Gastrocnemius medialis (tissue), 4 donors: ENCODE measurements around the gene SLC2A4. TPM values are rescaled to one million over a fixed set of nuclear protein-coding genes. Genes with fewer than 3 reads are reported as not detected.

Experiments used
- ATAC-seq, 2 donors: fragments of 150-250 bp; one replicate each; pipeline ENCODE4 v1.9.1; 2016
- DNase-seq, 2 donors: peaks; one replicate each; pipeline ENCODE4 v3.0.0-alpha.2; 2019
- H3K27ac ChIP-seq, 4 donors: fragments of 200-600 bp; sonication (generic); 1 replicate in 1 of 4; 2 replicates in 3 of 4; pipeline ENCODE4 v1.5.1; 2016 to 2018; ENCODE audit warnings: mild to moderate bottlenecking in 2 of 4, moderate library complexity in 1 of 4
- H3K27me3 ChIP-seq, 3 donors: fragments of 200-600 bp; sonication (generic) in 2 of 3; 1 replicate in 1 of 3; 2 replicates in 2 of 3; pipeline versions ENCODE4 v1.5.1 to v1.6.0; 2016 to 2019; ENCODE audit warnings: mild to moderate bottlenecking in 1 of 3, moderate library complexity in 1 of 3
- H3K36me3 ChIP-seq, 2 donors: fragments of 200-600 bp; sonication (generic) in 1 of 2; one replicate each; pipeline ENCODE4 v1.5.1; 2017 to 2018
- H3K4me1 ChIP-seq, 2 donors: fragments of 200-600 bp; sonication (generic) in 1 of 2; one replicate each; pipeline ENCODE4 v1.5.1; 2016 to 2017; ENCODE audit warnings: mild to moderate bottlenecking in 2 of 2
- H3K4me3 ChIP-seq, 4 donors: fragments of 200-600 bp; sonication (generic) in 3 of 4; 1 replicate in 1 of 4; 2 replicates in 3 of 4; pipeline ENCODE4 v1.5.1; 2016 to 2019; ENCODE audit warnings: mild to moderate bottlenecking in 2 of 4
- H3K9me3 ChIP-seq, 3 donors: fragments of 200-600 bp; sonication (generic) in 2 of 3; 1 replicate in 1 of 3; 2 replicates in 2 of 3; pipeline ENCODE4 v1.5.1; 2016 to 2019
- POLR2A ChIP-seq, 2 donors: fragments of 450-650 bp; IDR thresholded peaks; one replicate each; pipeline ENCODE4 v1.6.1; 2017; ENCODE audit warnings: antibody characterized with exemption in 2 of 2, mild to moderate bottlenecking in 2 of 2, moderate library complexity in 2 of 2
- in situ Hi-C, 4 donors: fragments of 200-750 bp; cut with MboI; loops; one replicate each; pipeline versions ENCODE4 v1.15.0 to v1.8.0; 2017; ENCODE audit warnings: low sequenced_read_pairs in 4 of 4
- intact Hi-C: fragments of 100-400 bp; cut with DNase I; formaldehyde crosslinking; loops from one replicate; pipeline ENCODE4 v1.15.1; 2023; ENCODE audit warnings: low total_unique reads
- total RNA-seq, 4 donors: library from RNA; depleted of rRNA; stranded (reverse); fragments of >200 nt; gene quantifications; one replicate each; pipeline versions ENCODE4 v1.1.0 to v1.2.3, GENCODE V29; 2016
- TF ChIP-seq, protein P1 (sequence below), 5 experiments: fragments of 450-650 bp in 3 of 5; fragments of 200-600 bp in 2 of 5; sonication (generic) in 2 of 5; IDR thresholded peaks in 4 of 5; conservative IDR thresholded peaks in 1 of 5; 1 replicate in 4 of 5; 2 replicates in 1 of 5; pipeline ENCODE4 v1.5.1; 2016 to 2019; ENCODE audit warnings: antibody characterized with exemption in 5 of 5, mild to moderate bottlenecking in 3 of 5, moderate library complexity in 3 of 5

The SLC2A4 gene
- total RNA-seq, 4 donors from 2014 or later: 148 to 310 (median 227) TPM

DNA sequence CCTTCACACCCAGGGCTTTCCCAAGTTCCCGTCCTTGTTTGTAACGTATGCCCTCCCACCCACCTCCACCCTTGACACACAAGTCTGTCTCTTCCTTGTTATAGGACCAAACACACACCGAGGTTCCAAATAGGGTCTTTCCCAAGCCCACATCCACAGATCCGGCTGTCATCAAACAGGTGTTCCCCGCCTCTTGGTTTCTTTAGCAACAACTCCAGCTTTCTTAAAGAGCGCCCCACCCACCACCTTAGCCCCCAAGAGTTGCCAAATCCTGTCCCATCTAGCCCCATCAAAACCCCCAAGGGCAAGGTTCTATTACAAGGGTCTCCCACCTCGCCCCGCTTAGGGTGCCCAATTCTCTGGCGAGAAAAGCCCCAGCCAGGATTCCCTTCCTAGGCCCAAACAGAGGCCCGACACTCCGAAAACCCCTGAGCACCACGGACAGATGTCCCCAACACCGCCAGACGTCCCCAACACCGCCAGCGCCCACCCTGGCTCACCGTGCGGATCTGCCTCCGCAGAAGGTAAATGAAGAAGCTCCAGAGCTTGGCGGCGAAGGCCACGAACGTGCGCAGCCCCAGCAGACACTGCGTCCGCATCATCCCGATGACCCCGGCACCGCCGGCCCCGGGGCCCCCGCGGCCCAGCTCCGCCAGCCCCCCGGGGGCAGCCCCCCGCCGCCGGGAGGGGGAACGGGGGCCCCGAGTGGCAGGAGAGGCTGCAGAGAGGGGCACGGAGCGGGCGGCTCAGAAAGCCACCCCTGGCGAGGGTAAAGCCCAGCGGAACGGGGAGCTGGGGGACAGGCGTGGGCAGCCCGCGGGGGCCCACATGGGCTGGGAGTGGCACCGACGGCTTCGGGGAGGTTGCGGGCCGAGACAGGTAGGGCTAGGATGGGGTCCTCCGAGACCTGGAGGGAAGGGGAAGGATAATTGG is 30.6 kb upstream of the SLC2A4 start:
- DNase-seq (no peak), ATAC-seq (no peak)
- Histone ChIP-seq H3K9me3 (no peaks in the 10 kb centered on the region), H3K36me3 (peaks cover 0 to 28% of the 10 kb centered on the region in 2 donors), H3K27me3 (no peaks in the 10 kb centered on the region), H3K27ac (peak overlapping the region; percentile 98 to 100 (median 98)), H3K4me3 (peak overlapping the region; percentile 69 to 98 (median 81)), H3K4me1 (peaks cover 43 to 44% of the 10 kb centered on the region in 2 donors)
- in situ Hi-C loops (loop anchor here in 1 of 4 donors (10.0 kb wide), 1 partner anchor 54 kb away; the partner anchor contains the start of gene EIF5A), intact Hi-C loops (loop anchor here (5.0 kb wide), 2 partner anchors 321 to 436 kb away; partner anchors contain the start of genes TP53 and WRAP53)
- no peak for TF ChIP-seq POLR2A (IDR thresholded peaks at IDR 0.05)
- TF ChIP-seq, protein P1, sequence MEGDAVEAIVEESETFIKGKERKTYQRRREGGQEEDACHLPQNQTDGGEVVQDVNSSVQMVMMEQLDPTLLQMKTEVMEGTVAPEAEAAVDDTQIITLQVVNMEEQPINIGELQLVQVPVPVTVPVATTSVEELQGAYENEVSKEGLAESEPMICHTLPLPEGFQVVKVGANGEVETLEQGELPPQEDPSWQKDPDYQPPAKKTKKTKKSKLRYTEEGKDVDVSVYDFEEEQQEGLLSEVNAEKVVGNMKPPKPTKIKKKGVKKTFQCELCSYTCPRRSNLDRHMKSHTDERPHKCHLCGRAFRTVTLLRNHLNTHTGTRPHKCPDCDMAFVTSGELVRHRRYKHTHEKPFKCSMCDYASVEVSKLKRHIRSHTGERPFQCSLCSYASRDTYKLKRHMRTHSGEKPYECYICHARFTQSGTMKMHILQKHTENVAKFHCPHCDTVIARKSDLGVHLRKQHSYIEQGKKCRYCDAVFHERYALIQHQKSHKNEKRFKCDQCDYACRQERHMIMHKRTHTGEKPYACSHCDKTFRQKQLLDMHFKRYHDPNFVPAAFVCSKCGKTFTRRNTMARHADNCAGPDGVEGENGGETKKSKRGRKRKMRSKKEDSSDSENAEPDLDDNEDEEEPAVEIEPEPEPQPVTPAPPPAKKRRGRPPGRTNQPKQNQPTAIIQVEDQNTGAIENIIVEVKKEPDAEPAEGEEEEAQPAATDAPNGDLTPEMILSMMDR (IDR thresholded peaks at IDR 0.05 in 4 of 5, conservative IDR thresholded peaks at IDR 0.05 in 1 of 5): no peak

DNA sequence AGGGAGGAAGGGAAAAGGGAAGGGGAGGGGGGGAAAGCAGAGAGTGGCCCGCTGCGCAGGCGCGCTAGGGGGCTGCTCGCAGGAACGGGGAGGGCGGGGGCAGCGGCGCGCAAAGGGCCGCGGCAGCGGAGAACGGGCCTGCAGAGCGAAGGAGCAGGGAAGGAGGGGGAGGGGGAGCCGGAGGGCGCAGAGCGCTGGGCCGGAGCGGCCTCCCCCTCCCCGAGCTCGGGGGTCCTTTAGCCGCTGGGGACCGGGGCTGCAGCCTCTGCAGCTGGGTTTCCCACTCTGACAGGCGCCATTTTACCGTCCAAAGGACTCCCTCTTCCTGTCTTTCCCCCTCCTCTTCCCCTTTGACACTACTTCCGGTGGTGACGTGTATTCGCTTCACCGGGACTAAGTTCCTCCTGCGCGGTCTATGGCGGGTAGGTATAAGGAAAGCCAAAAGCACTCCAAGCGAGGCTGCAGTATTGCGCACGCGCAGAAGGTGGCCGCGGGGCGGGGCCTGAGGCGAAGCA is 29.8 kb upstream of the SLC2A4 start, which contains the start of gene CTDNEP1:
Gene CTDNEP1 (minus strand): TSS at position 74 of the 515 bp plus-strand sequence. CDS start 438 bp downstream, outside the sequence.
- Histone ChIP-seq H3K27me3 (no peaks in the 10 kb centered on the region), H3K4me3 (peak within 1 kb of the TSS; percentile 69 to 98 (median 81)), H3K4me1 (peaks cover 43 to 44% of the 10 kb centered on the region in 2 donors), H3K36me3 (peaks cover 0 to 28% of the 10 kb centered on the region in 2 donors), H3K27ac (peak within 1 kb of the TSS; percentile 98 to 100 (median 98)), H3K9me3 (no peaks in the 10 kb centered on the region)
- intact Hi-C loops (loop anchor here (2.0 to 5.0 kb wide), 4 partner anchors 29 to 436 kb away; partner anchors contain the start of genes EIF5A, SLC2A4, TP53 and WRAP53), in situ Hi-C loops (loop anchor here in 1 of 4 donors (10.0 kb wide), 1 partner anchor 53 kb away; the partner anchor contains the start of gene EIF5A)
- TF ChIP-seq POLR2A (IDR thresholded peaks at IDR 0.05): peak; percentile 73 to 80
- TF ChIP-seq, protein P1 (IDR thresholded peaks at IDR 0.05 in 4 of 5, conservative IDR thresholded peaks at IDR 0.05 in 1 of 5): no peak
- ATAC-seq (peak; percentile 87 to 94), DNase-seq (peak; percentile 98 to 99)

DNA sequence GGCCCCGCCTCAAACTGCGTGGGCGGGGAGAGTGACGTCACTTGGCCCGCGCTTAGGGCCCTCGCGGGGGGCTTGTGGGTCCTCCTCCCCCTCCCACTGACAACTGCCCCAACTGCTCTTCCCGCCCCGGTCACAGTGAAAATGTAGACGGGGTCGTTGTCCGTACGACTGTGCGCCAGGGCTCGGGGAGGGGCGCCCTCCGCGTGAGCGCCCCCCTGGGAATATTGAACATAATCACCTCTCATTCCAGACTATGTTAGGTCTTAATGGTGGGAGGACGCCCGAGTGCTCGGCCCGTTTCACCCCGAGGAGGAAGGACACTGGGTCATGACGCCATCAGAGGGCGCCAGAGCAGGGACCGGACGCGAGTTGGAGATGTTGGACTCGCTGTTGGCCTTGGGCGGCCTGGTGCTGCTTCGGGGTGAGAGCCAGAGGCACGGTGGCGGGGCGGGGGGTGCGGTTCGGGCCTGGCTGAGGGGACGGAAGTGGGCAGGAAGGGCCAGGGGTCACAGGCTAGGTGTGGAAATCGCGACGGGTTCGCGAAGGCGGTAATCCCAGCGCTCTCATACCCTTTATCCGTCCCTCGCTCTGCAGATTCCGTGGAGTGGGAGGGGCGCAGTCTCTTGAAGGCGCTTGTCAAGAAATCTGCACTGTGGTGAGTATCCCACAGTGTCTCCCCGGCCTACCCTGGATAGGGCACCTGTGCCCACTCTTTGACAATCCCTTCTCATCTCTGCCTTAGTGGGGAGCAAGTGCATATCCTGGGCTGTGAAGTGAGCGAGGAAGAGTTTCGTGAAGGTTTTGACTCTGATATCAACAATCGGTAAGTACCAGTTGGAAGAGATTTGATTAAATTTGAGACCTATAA is 29.1 kb upstream of the SLC2A4 start, which contains the start of gene ELP5:
Gene ELP5 (plus strand): TSS at position 40 of the 868 bp plus-strand sequence. CDS start 336 bp downstream, at position 376.
- H3K9me3 ChIP-seq: no peaks in the 10 kb centered on the region
- peak in 1 of 2 donors; percentile 70 for TF ChIP-seq POLR2A (IDR thresholded peaks at IDR 0.05)
- TF ChIP-seq, protein P1 (IDR thresholded peaks at IDR 0.05 in 4 of 5, conservative IDR thresholded peaks at IDR 0.05 in 1 of 5): peak in 3 of 5 experiments; percentile 36 to 54 (median 40)
- peak within 1 kb of the TSS; percentile 69 to 98 (median 81) for H3K4me3 ChIP-seq
- intact Hi-C loops (loop anchor here (2.0 to 5.0 kb wide), 4 partner anchors 28 to 435 kb away; partner anchors contain the start of genes EIF5A, SLC2A4, TP53 and WRAP53), in situ Hi-C loops (loop anchor here in 1 of 4 donors (10.0 kb wide), 1 partner anchor 52 kb away; the partner anchor contains the start of gene EIF5A)
- DNase-seq: peak; percentile 86 to 92
- peaks cover 39 to 43% of the 10 kb centered on the region in 2 donors for H3K4me1 ChIP-seq
- H3K27me3 ChIP-seq: no peaks in the 10 kb centered on the region
- ATAC-seq: peak; percentile 58 to 61
- peak within 1 kb of the TSS; percentile 98 to 100 (median 98) for H3K27ac ChIP-seq
- peaks cover 0 to 32% of the 10 kb centered on the region in 2 donors for H3K36me3 ChIP-seq
